Muscle of leg (tissue), 11 donors: ENCODE data around the gene PPP1R1B. TPM values are rescaled to one million over a fixed set of nuclear protein-coding genes. Genes with fewer than 3 reads are reported as not detected.

Source experiments
- DNase-seq: peaks from one replicate; pipeline ENCODE4 v3.0.0; 2013
- H3K27ac ChIP-seq: one replicate; pipeline ENCODE4 v1.5.1; 2013; ENCODE audit warnings: mild to moderate bottlenecking, low read length, control low read depth
- H3K27me3 ChIP-seq: one replicate; pipeline ENCODE4 v1.6.1; 2013; ENCODE audit warnings: low read length; ENCODE audit not compliant: control insufficient read depth, insufficient read depth
- H3K36me3 ChIP-seq: one replicate; pipeline ENCODE4 v1.6.1; 2013; ENCODE audit warnings: low read length; ENCODE audit not compliant: control insufficient read depth, insufficient read depth
- H3K4me1 ChIP-seq: one replicate; pipeline ENCODE4 v1.6.1; 2013; ENCODE audit warnings: low read length; ENCODE audit not compliant: control insufficient read depth, insufficient read depth
- H3K4me3 ChIP-seq: one replicate; pipeline ENCODE4 v1.5.1; 2013; ENCODE audit warnings: low read length, control low read depth
- H3K9me3 ChIP-seq: replicated peaks from 2 replicates; pipeline ENCODE4 v1.6.1; 2013; ENCODE audit warnings: low read depth, low read length; ENCODE audit not compliant: control insufficient read depth
- WGBS: methylation state at CpG from one replicate; pipeline ENCODE4 v1.1.5; 2013; ENCODE audit warnings: missing lambda C conversion rate; ENCODE audit not compliant: insufficient coverage; 5-methylcytosine and 5-hydroxymethylcytosine counted together
- polyA plus RNA-seq, 8 donors: library from polyadenylated mRNA; unstranded; fragments of 120-200 nt; gene quantifications; one replicate each; pipeline versions ENCODE4 v1.2.1 to v1.2.3, GENCODE V29; 2013; ENCODE audit warnings: inconsistent platforms in 1 of 8, low replicate concordance in 1 of 8; ENCODE audit not compliant: insufficient read length in 8 of 8, insufficient read depth in 1 of 8
- total RNA-seq: library from RNA; stranded (reverse); fragments of 120-200 nt; gene quantifications from one replicate; pipeline ENCODE4 v1.2.4, GENCODE V29; 2013

Gene PPP1R1B
- total and polyA plus RNA-seq, 9 donors = 0.56 to 2.9 (median 1.6) TPM

DNA sequence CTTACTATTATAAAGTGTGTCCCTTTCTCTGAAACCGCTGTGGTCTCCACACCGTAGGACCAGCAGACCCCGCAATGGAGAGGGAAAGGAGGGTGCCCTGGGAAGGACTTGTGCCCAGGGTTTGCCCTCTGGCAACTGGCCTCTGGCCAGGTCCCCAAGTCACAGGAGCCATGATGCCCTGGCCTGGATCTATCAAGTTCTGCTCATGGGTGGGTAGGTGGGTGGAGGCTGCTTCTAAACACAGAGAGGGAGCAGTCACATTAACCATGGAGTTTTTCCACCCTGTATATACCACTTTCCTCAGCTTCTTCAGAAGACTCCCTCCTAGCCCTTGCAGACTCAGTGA lies 9.7 kb upstream of the PPP1R1B start:
- Histone ChIP-seq H3K4me3 (no peak overlapping the region), H3K27ac (no peak overlapping the region), H3K9me3 (no peaks in the 10 kb centered on the region), H3K27me3 (peaks cover 70% of the 10 kb centered on the region), H3K4me1 (peaks cover 15% of the 10 kb centered on the region), H3K36me3 (no peaks in the 10 kb centered on the region)
- WGBS = 71% methylated on average over 3 of the region's 3 CpGs
- no peak for DNase-seq

DNA sequence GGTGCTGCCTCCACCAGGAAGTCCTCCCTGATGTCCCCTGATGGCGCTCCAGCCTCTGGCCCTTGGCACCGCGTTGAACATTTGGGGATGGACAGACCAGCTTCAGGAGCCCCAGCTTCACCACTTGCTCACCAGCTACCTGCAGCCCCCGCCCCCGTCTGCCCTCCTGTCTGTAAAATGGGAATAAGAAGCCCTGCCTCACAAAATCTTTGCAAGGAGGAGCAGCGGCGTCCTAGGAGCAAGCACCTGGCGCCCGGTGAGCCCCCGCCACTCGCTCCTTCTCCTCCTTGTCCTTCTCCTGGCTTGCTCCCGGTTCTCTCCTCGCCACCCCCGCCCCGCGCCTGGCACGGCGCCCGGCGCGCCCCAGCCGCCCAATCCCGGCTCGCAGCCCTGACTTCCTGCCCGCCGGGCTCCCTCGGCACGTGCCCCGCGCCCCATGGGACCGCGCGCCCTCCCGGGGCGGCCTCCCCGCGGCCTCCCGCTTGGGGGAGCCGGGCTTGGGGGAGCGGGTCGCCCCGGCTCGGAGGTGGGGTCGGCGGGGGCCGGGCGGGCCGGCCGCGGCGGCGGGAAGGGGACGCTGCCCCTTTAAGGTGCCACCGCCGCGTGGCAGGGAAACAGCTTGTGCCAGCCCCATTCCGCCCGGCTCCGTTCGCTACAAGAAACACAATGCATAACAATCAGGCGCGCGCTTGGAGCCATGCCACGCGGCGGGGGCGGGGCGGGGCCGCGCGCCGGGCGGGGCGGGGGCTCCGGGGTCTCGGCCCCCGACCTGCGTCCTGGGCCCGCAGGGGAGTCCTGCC lies 9.1 kb upstream of the PPP1R1B start:
- Histone ChIP-seq H3K4me1 (peaks cover 20% of the 10 kb centered on the region), H3K27ac (no peak overlapping the region), H3K4me3 (peak overlapping the region; percentile 48), H3K36me3 (no peaks in the 10 kb centered on the region), H3K9me3 (no peaks in the 10 kb centered on the region), H3K27me3 (peaks cover 66% of the 10 kb centered on the region)
- WGBS = 0% methylated on average over 67 of the region's 79 CpGs
- DNase-seq = peak; percentile 57

DNA sequence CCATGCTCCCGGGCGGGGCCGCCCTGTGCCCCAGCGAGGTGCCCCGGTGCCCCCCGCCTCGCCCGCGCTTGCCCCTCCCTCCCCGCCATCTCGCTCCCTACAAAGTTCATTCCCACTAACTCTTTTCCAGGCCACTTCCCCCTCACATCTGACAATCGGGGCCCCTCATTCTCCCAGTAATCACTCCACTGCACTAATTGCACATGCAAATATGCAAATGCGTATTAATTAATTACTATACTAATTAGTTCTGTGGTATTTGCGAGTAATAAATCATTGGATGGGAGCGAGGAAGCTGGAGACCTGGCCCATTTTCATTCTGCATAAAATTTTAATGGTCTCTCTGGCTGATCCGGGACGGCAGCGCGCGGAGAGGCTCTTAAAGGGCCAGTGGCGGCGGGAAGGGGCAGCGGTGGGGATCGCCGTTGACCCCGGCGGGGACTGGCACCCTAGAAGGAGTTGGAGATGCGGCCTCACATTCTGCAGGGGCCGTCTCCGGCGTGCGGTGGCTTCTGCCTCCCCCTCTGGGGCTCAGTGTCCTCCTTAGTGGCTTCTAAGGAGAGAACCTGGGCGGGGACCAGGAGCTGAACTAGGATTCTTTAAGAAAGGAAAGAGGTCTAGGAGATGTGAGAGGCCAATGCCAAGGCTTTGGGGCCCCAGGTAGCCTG lies 8.4 kb upstream of the PPP1R1B start:
- no peaks in the 10 kb centered on the region for H3K9me3 ChIP-seq
- peaks cover 23% of the 10 kb centered on the region for H3K4me1 ChIP-seq
- H3K36me3 ChIP-seq = no peaks in the 10 kb centered on the region
- peaks cover 62% of the 10 kb centered on the region for H3K27me3 ChIP-seq
- no peak for DNase-seq
- H3K4me3 ChIP-seq = peak overlapping the region; percentile 48
- WGBS = 0% methylated on average over 26 of the region's 33 CpGs
- H3K27ac ChIP-seq = no peak overlapping the region

DNA sequence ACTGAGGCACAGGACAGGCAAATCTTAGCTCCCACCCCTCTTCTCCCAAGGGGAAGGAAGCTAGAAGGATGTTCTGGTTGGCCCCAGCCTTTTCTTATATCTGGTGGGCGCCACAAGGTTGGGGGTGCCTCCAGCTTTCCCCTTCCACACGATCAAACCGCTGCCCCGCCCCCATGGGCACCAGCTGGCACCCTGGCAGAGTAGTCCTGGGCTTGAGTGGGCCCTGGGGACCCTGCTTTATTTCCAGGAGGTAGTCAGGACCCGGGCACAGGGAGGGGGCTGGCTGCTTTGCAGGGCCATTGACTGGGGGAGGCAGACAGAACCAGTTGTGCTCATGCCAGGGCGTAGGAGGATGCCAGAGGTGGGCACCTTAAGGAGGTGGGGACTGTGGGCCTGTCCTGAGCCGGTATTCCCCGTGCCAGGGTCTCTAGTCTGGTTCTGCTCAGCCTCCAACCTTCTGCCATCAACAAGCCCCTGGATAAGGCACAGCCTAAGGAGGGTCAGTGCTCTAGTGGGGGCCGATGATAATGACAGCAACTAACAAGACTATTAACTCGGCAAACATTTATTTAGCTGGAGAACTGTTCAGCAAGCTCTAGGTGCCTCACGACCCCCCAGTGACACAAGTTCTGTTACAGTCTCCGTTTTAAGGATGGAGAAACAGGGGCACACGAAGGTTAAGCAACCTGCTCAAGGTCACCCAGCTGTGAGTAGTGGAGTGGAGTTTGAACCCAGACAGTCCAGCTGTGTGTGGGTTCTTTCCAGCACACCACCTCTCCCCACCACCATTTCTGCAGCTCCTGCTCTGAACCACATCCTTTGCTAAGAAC lies 7.6 kb upstream of the PPP1R1B start:
- H3K27me3 ChIP-seq = peaks cover 61% of the 10 kb centered on the region

DNA sequence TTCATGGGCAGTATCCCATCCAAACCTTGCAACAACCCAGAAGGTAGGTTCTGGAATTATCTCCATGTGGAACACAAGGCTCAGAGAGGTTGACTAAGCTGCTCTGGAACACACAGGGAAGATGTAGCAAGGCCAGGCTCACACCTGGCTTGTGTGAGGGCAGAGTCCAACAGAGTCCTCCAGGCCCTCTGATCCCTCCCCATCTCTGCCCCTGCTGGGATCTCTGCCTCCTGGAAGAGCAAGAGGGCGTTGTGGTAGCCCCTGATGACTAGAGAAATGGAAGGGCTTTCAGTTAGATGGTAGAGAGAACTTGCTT lies 7.0 kb upstream of the PPP1R1B start:
- H3K36me3 ChIP-seq = no peaks in the 10 kb centered on the region
- DNase-seq = no peak
- no peak overlapping the region for H3K4me3 ChIP-seq
- no peak overlapping the region for H3K27ac ChIP-seq
- no peaks in the 10 kb centered on the region for H3K9me3 ChIP-seq
- H3K4me1 ChIP-seq = peaks cover 23% of the 10 kb centered on the region
- no CpG with 5 or more reads among the region's 1 CpG for WGBS
- peaks cover 60% of the 10 kb centered on the region for H3K27me3 ChIP-seq

More for the DNA sequence above, 7.6 kb upstream of the PPP1R1B start:
- no peak overlapping the region for H3K4me3 ChIP-seq
- no peak overlapping the region for H3K27ac ChIP-seq
- 51% methylated on average over 5 of the region's 13 CpGs for WGBS
- no peaks in the 10 kb centered on the region for H3K36me3 ChIP-seq
- no peak for DNase-seq
- peaks cover 23% of the 10 kb centered on the region for H3K4me1 ChIP-seq
- H3K9me3 ChIP-seq = no peaks in the 10 kb centered on the region

DNA sequence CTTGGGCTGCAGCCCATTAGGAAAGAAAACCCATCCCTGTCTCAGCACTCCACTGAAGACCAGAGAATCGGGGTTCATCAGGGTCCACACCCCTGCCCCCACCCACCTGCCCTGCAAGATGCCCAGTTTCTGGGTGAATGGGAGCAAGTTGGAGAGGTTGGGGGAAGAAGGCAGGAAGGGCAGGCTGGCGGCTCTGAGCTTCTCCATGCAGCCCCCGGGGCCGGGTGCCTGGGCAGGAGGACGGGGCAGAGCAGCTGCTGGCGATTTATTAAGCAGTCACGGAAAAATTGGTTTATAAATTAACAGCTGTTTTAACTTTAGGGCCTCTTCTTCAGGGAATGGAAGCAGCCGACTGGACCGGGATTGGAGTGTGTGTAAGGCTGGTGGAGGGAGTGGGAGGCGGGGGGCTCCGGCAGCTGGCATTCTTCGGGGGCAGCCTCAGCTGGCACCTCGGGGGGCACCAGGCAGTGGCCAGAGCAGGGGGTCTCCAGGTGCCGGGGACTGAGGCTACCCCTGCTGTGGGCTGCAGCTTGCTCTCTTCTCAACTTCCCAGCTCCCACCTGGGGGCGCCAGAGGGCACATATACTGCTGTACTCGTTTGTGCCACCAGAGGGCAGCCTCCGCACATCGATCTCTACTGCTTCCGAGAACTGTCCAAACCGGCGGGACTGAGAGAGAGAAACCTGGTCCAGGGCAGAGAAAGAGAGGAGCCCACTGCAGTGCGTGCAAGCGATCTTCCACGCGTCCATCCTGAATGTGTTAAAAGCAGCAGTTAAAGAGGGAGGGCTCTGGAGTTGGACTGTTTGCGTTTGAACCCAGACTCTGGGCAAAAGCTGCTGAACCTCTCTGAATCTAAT lies 5.0 kb upstream of the PPP1R1B start:
- 7% methylated on average over 21 of the region's 26 CpGs for WGBS
- no peaks in the 10 kb centered on the region for H3K36me3 ChIP-seq
- H3K27me3 ChIP-seq = peaks cover 62% of the 10 kb centered on the region
- no peaks in the 10 kb centered on the region for H3K9me3 ChIP-seq
- no peak overlapping the region for H3K27ac ChIP-seq
- no peak overlapping the region for H3K4me3 ChIP-seq
- peaks cover 33% of the 10 kb centered on the region for H3K4me1 ChIP-seq
- peak; percentile 89 for DNase-seq

DNA sequence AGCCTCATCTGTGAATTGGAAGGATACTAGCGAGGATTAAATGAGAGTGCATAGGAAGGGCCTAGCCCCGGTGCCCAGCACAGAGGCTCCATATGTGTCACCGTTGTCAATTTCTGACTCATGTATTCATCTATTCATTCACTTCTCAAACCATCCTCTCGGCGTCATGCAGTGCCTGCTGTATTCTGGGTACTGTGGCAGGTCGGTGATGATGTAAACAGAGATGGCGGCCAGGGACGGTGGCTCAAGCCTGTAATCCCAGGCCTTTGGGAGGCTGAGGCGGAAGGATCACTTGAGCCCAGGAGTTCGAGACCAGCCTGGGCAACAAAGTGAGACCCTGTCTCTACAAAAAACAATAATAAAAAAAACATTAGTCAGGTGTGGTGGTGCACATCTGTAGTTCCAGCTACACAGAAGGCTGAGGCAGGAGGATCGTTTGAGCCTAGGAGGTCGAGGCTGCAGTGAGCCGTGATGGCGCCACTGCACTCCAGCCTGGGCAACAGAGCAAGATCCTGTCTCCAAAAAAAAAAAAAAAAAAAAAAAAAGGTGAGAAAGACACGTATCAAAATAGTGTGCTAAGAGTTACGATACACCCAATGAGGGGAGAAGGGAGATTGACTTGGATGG lies 4.3 kb upstream of the PPP1R1B start:
- 59% methylated on average over 5 of the region's 16 CpGs for WGBS
- peaks cover 36% of the 10 kb centered on the region for H3K4me1 ChIP-seq
- no peak overlapping the region for H3K4me3 ChIP-seq
- H3K27me3 ChIP-seq = peaks cover 61% of the 10 kb centered on the region
- no peak overlapping the region for H3K27ac ChIP-seq
- H3K9me3 ChIP-seq = no peaks in the 10 kb centered on the region
- H3K36me3 ChIP-seq = no peaks in the 10 kb centered on the region
- no peak for DNase-seq

DNA sequence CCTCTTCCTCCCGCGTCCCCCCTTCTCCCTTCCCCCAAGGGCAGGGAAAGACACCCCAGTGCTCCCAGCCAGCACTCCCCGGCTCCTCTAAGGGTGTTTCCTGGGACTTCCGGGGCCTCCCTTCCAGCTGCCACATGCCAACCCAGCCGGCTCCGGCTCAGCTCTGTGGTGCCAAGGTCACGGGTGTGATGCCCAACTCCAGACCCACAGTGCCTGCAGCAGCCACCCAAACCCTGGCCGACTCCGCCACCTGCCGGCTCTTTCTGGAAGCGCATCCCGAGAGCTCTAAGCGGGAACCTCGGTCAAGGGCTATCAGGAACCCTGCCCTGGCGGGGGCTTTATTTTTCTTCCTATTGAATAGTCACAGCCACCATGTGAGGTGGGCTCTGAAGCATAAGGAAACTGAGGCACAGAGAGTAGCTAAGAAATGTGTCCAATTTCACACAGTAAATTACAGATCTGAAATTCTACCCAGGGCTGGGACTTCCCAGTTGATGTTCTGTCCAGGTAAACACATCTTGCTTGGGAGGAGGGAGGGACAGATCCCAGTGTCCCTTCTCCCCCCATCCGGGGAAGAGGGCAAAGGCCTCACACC lies 3.3 kb upstream of the PPP1R1B start:
- no peak overlapping the region for H3K4me3 ChIP-seq
- H3K27ac ChIP-seq = no peak overlapping the region
- H3K36me3 ChIP-seq = no peaks in the 10 kb centered on the region
- peak; percentile 76 for DNase-seq
- H3K4me1 ChIP-seq = peaks cover 32% of the 10 kb centered on the region
- peaks cover 69% of the 10 kb centered on the region for H3K27me3 ChIP-seq
- no peaks in the 10 kb centered on the region for H3K9me3 ChIP-seq
- 5% methylated on average over 14 of the region's 16 CpGs for WGBS

DNA sequence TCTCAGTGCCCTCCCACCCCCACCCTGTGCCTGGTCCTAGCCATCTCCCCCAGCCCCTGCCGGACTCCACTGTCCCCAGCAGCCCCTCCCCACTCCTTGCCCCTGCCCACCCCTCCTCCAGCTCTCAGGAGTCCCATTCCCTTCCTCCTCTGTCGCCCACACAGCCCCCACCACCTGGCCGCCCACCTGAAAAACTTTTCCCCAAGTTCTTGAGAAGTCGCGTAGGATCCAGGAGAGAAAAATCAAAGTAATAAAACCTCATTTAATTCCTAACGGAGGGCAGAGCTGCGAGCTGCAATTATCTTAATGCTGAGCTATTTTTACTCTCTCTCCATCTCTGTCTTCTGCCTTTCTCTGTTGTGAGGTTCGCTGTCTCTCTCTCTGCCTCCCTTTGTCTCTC lies 2.4 kb upstream of the PPP1R1B start:
- H3K4me1 ChIP-seq = peaks cover 26% of the 10 kb centered on the region
- H3K9me3 ChIP-seq = no peaks in the 10 kb centered on the region
- H3K27ac ChIP-seq = no peak overlapping the region
- no peak for DNase-seq
- H3K27me3 ChIP-seq = peaks cover 69% of the 10 kb centered on the region
- H3K4me3 ChIP-seq = no peak overlapping the region
- 36% methylated on average over 7 of the region's 8 CpGs for WGBS
- H3K36me3 ChIP-seq = no peaks in the 10 kb centered on the region
